Measurements from ENCODE around the gene MYH1. TPM values are rescaled to one million over a fixed set of nuclear protein-coding genes. Genes with fewer than 3 reads are reported as not detected.

The MYH1 gene
- total RNA-seq, 1 experiment from 2014 or later = not detected

DNA sequence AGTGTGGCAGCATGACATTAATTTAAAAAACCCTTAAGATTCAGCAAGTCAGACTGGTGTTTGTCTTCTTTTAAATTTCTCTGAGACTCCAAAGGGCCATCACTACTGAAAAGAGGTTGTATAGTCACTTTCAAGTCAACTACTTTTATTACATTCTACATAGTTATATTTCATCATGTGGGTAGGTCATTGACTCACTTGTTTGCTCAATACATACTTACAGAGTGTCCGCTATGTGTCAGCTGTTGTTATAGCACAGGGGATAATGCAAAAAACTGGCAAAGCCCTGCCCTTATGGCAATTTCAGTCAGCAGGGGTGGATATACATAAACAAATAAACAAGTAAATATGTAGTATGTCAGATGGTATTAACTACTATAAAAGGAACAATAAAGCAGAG, 46.5 kb downstream of the MYH1 start:
- DNase-seq (peak; percentile 4), ATAC-seq (no peak)
- Histone ChIP-seq H3K9ac (ENCODE audit: low read length) (no peak overlapping the region), H3K27ac (ENCODE audit: low read length) (no peak overlapping the region), H3K4me1 (ENCODE audit: insufficient read depth, low read length) (no peaks in the 10 kb centered on the region), H3K9me3 (ENCODE audit: low read length) (no peaks in the 10 kb centered on the region), H3K4me2 (ENCODE audit: low read length) (no peak overlapping the region), H3K36me3 (ENCODE audit: low read depth, low read length) (no peaks in the 10 kb centered on the region), H3K27me3 (ENCODE audit: low read length) (no peaks in the 10 kb centered on the region), H3K9me2 (replicated peaks; ENCODE audit: low read length) (no peaks in the 10 kb centered on the region), H3K79me2 (ENCODE audit: low read length) (no peaks in the 10 kb centered on the region), H3F3A (ENCODE audit: low read length, unreplicated experiment) (no peaks in the 10 kb centered on the region), H3K4me3 (ENCODE audit: low read length) (no peak overlapping the region), H2AFZ (ENCODE audit: low read length) (no peak overlapping the region), H4K20me1 (ENCODE audit: low read length) (no peaks in the 10 kb centered on the region)
- ChIA-PET CTCF (no interaction called here), POLR2A (ENCODE audit: unreplicated experiment) (no interaction called here)
- BruUV-seq (replicated peaks) = no TSS peak
- no peak for TF ChIP-seq CTCF (conservative IDR thresholded peaks at IDR 0.05; ENCODE audit: low read depth, low read length)
- TF ChIP-seq EZH2 (IDR thresholded peaks at IDR 0.05; ENCODE audit: low read length, unreplicated experiment) = no peak
- intact Hi-C loops (cut with micrococcal nuclease) = no loop called here

GRCh38 chr17:10469459-10469858, 48.9 kb downstream of the MYH1 start, which contains the start of gene MYH4:
TSS of gene MYH4 (minus strand) at chr17:10469559. CDS start at chr17:10466745, 2,814 bp downstream.
- POLR2A ChIA-PET (ENCODE audit: unreplicated experiment) = no interaction called here
- no peaks in the 10 kb centered on the region for H3K9me3 ChIP-seq (ENCODE audit: low read length)
- no peaks in the 10 kb centered on the region for H3F3A ChIP-seq (ENCODE audit: low read length, unreplicated experiment)
- TF ChIP-seq CTCF (conservative IDR thresholded peaks at IDR 0.05; ENCODE audit: low read depth, low read length) = no peak
- TF ChIP-seq EZH2 (IDR thresholded peaks at IDR 0.05; ENCODE audit: low read length, unreplicated experiment) = no peak
- no peak for TF ChIP-seq EZH2phosphoT487 (IDR thresholded peaks at IDR 0.05; ENCODE audit: borderline replicate concordance, low read length)
- intact Hi-C loops (cut with micrococcal nuclease) = no loop called here
- DNase-seq (no peak), ATAC-seq (no peak)
- H3K4me1 ChIP-seq (ENCODE audit: insufficient read depth, low read length) = no peaks in the 10 kb centered on the region
- no peak within 1 kb of the TSS for H3K4me3 ChIP-seq (ENCODE audit: low read length)
- no peak within 1 kb of the TSS for H3K27ac ChIP-seq (ENCODE audit: low read length)
- no peaks in the 10 kb centered on the region for H4K20me1 ChIP-seq (ENCODE audit: low read length)
- H3K79me2 ChIP-seq (ENCODE audit: low read length) = no peaks in the 10 kb centered on the region
- H3K4me2 ChIP-seq (ENCODE audit: low read length) = no peak within 1 kb of the TSS
- no peak within 1 kb of the TSS for H2AFZ ChIP-seq (ENCODE audit: low read length)
- CTCF ChIA-PET = no interaction called here
- H3K27me3 ChIP-seq (ENCODE audit: low read length) = no peaks in the 10 kb centered on the region
- no TSS peak for BruUV-seq (replicated peaks)
- no peaks in the 10 kb centered on the region for H3K9me2 ChIP-seq (replicated peaks; ENCODE audit: low read length)
- no peak within 1 kb of the TSS for H3K9ac ChIP-seq (ENCODE audit: low read length)
- no peaks in the 10 kb centered on the region for H3K36me3 ChIP-seq (ENCODE audit: low read depth, low read length)

DNA sequence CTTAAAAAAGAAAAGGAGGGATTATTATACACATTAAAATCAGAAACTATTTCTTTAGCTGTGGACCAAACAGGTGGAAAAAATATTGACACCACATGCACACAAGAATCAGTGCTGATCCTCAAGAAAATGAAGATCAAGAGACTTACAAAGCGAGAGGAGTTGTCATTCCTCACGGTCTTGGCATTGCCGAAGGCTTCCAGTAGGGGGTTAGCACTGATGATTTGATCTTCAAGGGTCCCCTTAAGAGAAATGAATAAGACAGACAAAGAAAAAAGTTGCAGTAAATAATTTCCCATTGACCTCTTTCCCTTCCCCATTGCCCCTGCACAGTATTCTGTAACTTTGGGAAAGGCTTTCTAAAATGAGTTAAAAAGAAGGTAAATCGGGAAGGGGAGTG, 54.9 kb downstream of the MYH1 start:
- ATAC-seq = no peak
- no peak for TF ChIP-seq CTCF (conservative IDR thresholded peaks at IDR 0.05; ENCODE audit: low read depth, low read length)
- TF ChIP-seq EZH2 (IDR thresholded peaks at IDR 0.05; ENCODE audit: low read length, unreplicated experiment) = no peak
- TF ChIP-seq EZH2phosphoT487 (IDR thresholded peaks at IDR 0.05; ENCODE audit: borderline replicate concordance, low read length) = no peak
- Histone ChIP-seq H3K4me3 (ENCODE audit: low read length) (no peak overlapping the region), H4K20me1 (ENCODE audit: low read length) (no peaks in the 10 kb centered on the region), H3K79me2 (ENCODE audit: low read length) (no peaks in the 10 kb centered on the region), H3K9ac (ENCODE audit: low read length) (no peak overlapping the region), H3K9me3 (ENCODE audit: low read length) (no peaks in the 10 kb centered on the region), H3K36me3 (ENCODE audit: low read depth, low read length) (no peaks in the 10 kb centered on the region), H3K4me1 (ENCODE audit: insufficient read depth, low read length) (no peaks in the 10 kb centered on the region), H2AFZ (ENCODE audit: low read length) (no peak overlapping the region), H3K9me2 (replicated peaks; ENCODE audit: low read length) (no peaks in the 10 kb centered on the region), H3K27me3 (ENCODE audit: low read length) (no peaks in the 10 kb centered on the region), H3K4me2 (ENCODE audit: low read length) (no peak overlapping the region), H3F3A (ENCODE audit: low read length, unreplicated experiment) (no peaks in the 10 kb centered on the region), H3K27ac (ENCODE audit: low read length) (no peak overlapping the region)
- no peak for DNase-seq
- CTCF ChIA-PET = no interaction called here
- BruUV-seq (replicated peaks) = no TSS peak
- intact Hi-C loops (cut with micrococcal nuclease) = no loop called here
- POLR2A ChIA-PET (ENCODE audit: unreplicated experiment) = no interaction called here
